ENCODE data around the gene KRTAP4-8. TPM values are rescaled to one million over a fixed set of nuclear protein-coding genes. Genes with fewer than 3 reads are reported as not detected.
"Not testable (repeated sequence)": the region's sequence is repeated elsewhere in the genome, so short reads cannot be mapped to it uniquely, and the experiment has no call there.

KRTAP4-8 gene
- total RNA-seq, 1 experiment from 2014 or later, result not detected

GRCh38 chr17:41108728-41109386 lies 10.9 kb upstream of the KRTAP4-8 start:
- not testable (repeated sequence) for DNase-seq (ENCODE audit: low read depth)

GRCh38 chr17:41107941-41108450 lies 10.1 kb upstream of the KRTAP4-8 start:
- no peak for DNase-seq (ENCODE audit: low read depth)

- not testable (repeated sequence) for DNase-seq (ENCODE audit: low read depth)
These were observed 7.4 kb upstream of the KRTAP4-8 start, which contains the start of gene KRTAP4-9 for GRCh38 chr17:41105347-41105746. Gene KRTAP4-9, plus strand, starts transcription at chr17:41105389. Its CDS starts 0 bp downstream, at chr17:41105389.

GRCh38 chr17:41104386-41105038 lies 6.6 kb upstream of the KRTAP4-8 start:
- not testable (repeated sequence) for DNase-seq (ENCODE audit: low read depth)

GRCh38 chr17:41103896-41104295 lies 6.0 kb upstream of the KRTAP4-8 start:
- DNase-seq (ENCODE audit: low read depth), result no peak

GRCh38 chr17:41101586-41102259 lies 3.8 kb upstream of the KRTAP4-8 start, which contains the start of gene KRTAP4-16:
Gene KRTAP4-16, minus strand, starts transcription at chr17:41102209. Its CDS starts 0 bp downstream, at chr17:41102209.
- no peak for DNase-seq (ENCODE audit: low read depth)

GRCh38 chr17:41099682-41100480 lies 1.9 kb upstream of the KRTAP4-8 start:
- DNase-seq (ENCODE audit: low read depth), result peak; percentile 80

- no peak for DNase-seq (ENCODE audit: low read depth)
These were observed 539 bp upstream of the KRTAP4-8 start for GRCh38 chr17:41098481-41098880.

GRCh38 chr17:41096055-41096454 lies 1.9 kb downstream of the KRTAP4-8 start:
- DNase-seq (ENCODE audit: low read depth), result no peak

GRCh38 chr17:41088760-41089352 lies 9.1 kb downstream of the KRTAP4-8 start:
- not testable (repeated sequence) for DNase-seq (ENCODE audit: low read depth)

GRCh38 chr17:41084100-41084856 lies 13.7 kb downstream of the KRTAP4-8 start, which contains the start of gene KRTAP4-7:
Gene KRTAP4-7, plus strand, starts transcription at chr17:41084150. Its CDS starts 57 bp downstream, at chr17:41084207.
- DNase-seq (ENCODE audit: low read depth), result not testable (repeated sequence)

- peak; percentile 42 for DNase-seq (ENCODE audit: low read depth)
These were observed 14.5 kb downstream of the KRTAP4-8 start for GRCh38 chr17:41083427-41083826.

- peak; percentile 49 for DNase-seq (ENCODE audit: low read depth)
These were observed 15.3 kb downstream of the KRTAP4-8 start for GRCh38 chr17:41082626-41083025.

- DNase-seq (ENCODE audit: low read depth), result no peak
These were observed 21.2 kb downstream of the KRTAP4-8 start for GRCh38 chr17:41076788-41077187.

- DNase-seq (ENCODE audit: low read depth), result no peak
These were observed 24.3 kb downstream of the KRTAP4-8 start for GRCh38 chr17:41073676-41074075.

GRCh38 chr17:41071606-41072360 lies 26.2 kb downstream of the KRTAP4-8 start:
- DNase-seq (ENCODE audit: low read depth), result no peak

GRCh38 chr17:41069031-41069430 lies 28.9 kb downstream of the KRTAP4-8 start:
- DNase-seq (ENCODE audit: low read depth), result no peak

- DNase-seq (ENCODE audit: low read depth), result no peak
These were observed 30.7 kb downstream of the KRTAP4-8 start for GRCh38 chr17:41067281-41067680.

GRCh38 chr17:41065829-41066624 lies 31.9 kb downstream of the KRTAP4-8 start, which contains the start of gene KRTAP2-4:
Gene KRTAP2-4, minus strand, starts transcription at chr17:41065879. Its CDS starts 34 bp downstream, at chr17:41065845.
- peak; percentile 77 for DNase-seq (ENCODE audit: low read depth)

Measured in Daoy (cell line).